H9 (cell line): ENCODE results near the gene PRMT7. TPM values are rescaled to one million over a fixed set of nuclear protein-coding genes. Genes with fewer than 3 reads are reported as not detected.

Source experiments
- DNase-seq: peaks from one replicate; pipeline ENCODE4 v3.0.0-alpha.2; 2017
- H2AFZ ChIP-seq: one replicate; pipeline ENCODE4 v1.6.1; 2013; ENCODE audit warnings: mild to moderate bottlenecking, low read length, control low read depth, moderate library complexity
- H2AK5ac ChIP-seq: 2 replicates; pipeline ENCODE4 v1.6.1; 2013; ENCODE audit warnings: low read length, control low read depth, mixed read lengths; ENCODE audit not compliant: insufficient read length
- H2BK120ac ChIP-seq: one replicate; pipeline ENCODE4 v1.6.1; 2013; ENCODE audit warnings: low read depth, mild to moderate bottlenecking, low read length, control low read depth, inconsistent platforms; ENCODE audit not compliant: poor library complexity, severe bottlenecking
- H2BK12ac ChIP-seq: 2 replicates; pipeline ENCODE4 v1.6.1; 2013; ENCODE audit warnings: low read length, control low read depth, mixed read lengths, low read depth; ENCODE audit not compliant: insufficient read length
- H2BK15ac ChIP-seq: 2 replicates; pipeline ENCODE4 v1.6.1; 2013; ENCODE audit warnings: low read depth, low read length, control low read depth
- H2BK20ac ChIP-seq: one replicate; pipeline ENCODE4 v1.6.1; 2013; ENCODE audit warnings: low read depth, mild to moderate bottlenecking, low read length, control low read depth, inconsistent platforms; ENCODE audit not compliant: poor library complexity, severe bottlenecking
- H2BK5ac ChIP-seq: 2 replicates; pipeline ENCODE4 v1.6.1; 2013; ENCODE audit warnings: low read length, control low read depth, mixed read lengths; ENCODE audit not compliant: insufficient read length
- H3K14ac ChIP-seq: 2 replicates; pipeline ENCODE4 v1.6.1; 2013; ENCODE audit warnings: low read length, control low read depth; ENCODE audit not compliant: insufficient read depth
- H3K18ac ChIP-seq: 2 replicates; pipeline ENCODE4 v1.6.1; 2013; ENCODE audit warnings: low read depth, mild to moderate bottlenecking, mixed read lengths, low read length, control low read depth; ENCODE audit not compliant: insufficient read length
- H3K23ac ChIP-seq: 2 replicates; pipeline ENCODE4 v1.6.1; 2013; ENCODE audit warnings: low read length, control low read depth, mixed read lengths, low read depth; ENCODE audit not compliant: insufficient read length
- H3K23me2 ChIP-seq: 2 replicates; pipeline ENCODE4 v1.6.1; 2013; ENCODE audit warnings: low read depth, mild to moderate bottlenecking, mixed read lengths, low read length, control low read depth; ENCODE audit not compliant: insufficient read length, poor library complexity, severe bottlenecking
- H3K27ac ChIP-seq: 2 replicates; pipeline ENCODE4 v1.5.1; 2013; ENCODE audit warnings: low read length, control low read depth, mixed read lengths, low read depth; ENCODE audit not compliant: insufficient read length
- H3K27me3 ChIP-seq: 2 replicates; pipeline ENCODE4 v1.6.1; 2013; ENCODE audit warnings: low read length, control low read depth, inconsistent platforms; ENCODE audit not compliant: insufficient read depth
- H3K4ac ChIP-seq: 2 replicates; pipeline ENCODE4 v1.6.1; 2013; ENCODE audit warnings: low read depth, mild to moderate bottlenecking, control low read depth, inconsistent platforms, low read length, moderate library complexity
- H3K4me1 ChIP-seq: 2 replicates; pipeline ENCODE4 v1.6.1; 2013; ENCODE audit warnings: low read length, control low read depth, inconsistent platforms; ENCODE audit not compliant: insufficient read depth
- H3K4me2 ChIP-seq: 2 replicates; pipeline ENCODE4 v1.6.1; 2013; ENCODE audit warnings: low read length, control low read depth, mixed read lengths; ENCODE audit not compliant: insufficient read length, insufficient read depth
- H3K56ac ChIP-seq: 2 replicates; pipeline ENCODE4 v1.6.1; 2013; ENCODE audit warnings: low read depth, mild to moderate bottlenecking, mixed read lengths, low read length, control low read depth; ENCODE audit not compliant: insufficient read length
- H3K79me1 ChIP-seq: 2 replicates; pipeline ENCODE4 v1.6.1; 2013; ENCODE audit warnings: low read depth, mild to moderate bottlenecking, moderate library complexity, low read length, control low read depth, inconsistent platforms; ENCODE audit not compliant: insufficient read depth, poor library complexity, severe bottlenecking
- H3K79me2 ChIP-seq: 2 replicates; pipeline ENCODE4 v1.6.1; 2013; ENCODE audit warnings: low read length, control low read depth, inconsistent platforms; ENCODE audit not compliant: insufficient read depth
- H3K9ac ChIP-seq: 2 replicates; pipeline ENCODE4 v1.6.1; 2013; ENCODE audit warnings: low read length, control low read depth, mixed read lengths; ENCODE audit not compliant: insufficient read length; ENCODE audit errors: extremely low read depth
- H3K9me3 ChIP-seq: one replicate; pipeline ENCODE4 v1.6.1; 2013; ENCODE audit warnings: low read depth, low read length, inconsistent platforms; ENCODE audit not compliant: control insufficient read depth
- H3T11ph ChIP-seq: one replicate; pipeline ENCODE4 v1.6.1; 2013; ENCODE audit warnings: mild to moderate bottlenecking, low read length, control low read depth, inconsistent platforms
- H4K20me1 ChIP-seq: one replicate; pipeline ENCODE4 v1.6.1; 2013; ENCODE audit not compliant: control insufficient read depth, insufficient read length, insufficient read depth
- H4K5ac ChIP-seq: 2 replicates; pipeline ENCODE4 v1.6.1; 2013; ENCODE audit warnings: low read depth, mild to moderate bottlenecking, mixed read lengths, low read length, control low read depth; ENCODE audit not compliant: insufficient read length
- H4K8ac ChIP-seq: replicated peaks from 2 replicates; pipeline ENCODE4 v1.6.1; 2013; ENCODE audit warnings: low read length, control low read depth, mixed read lengths, low read depth; ENCODE audit not compliant: insufficient read length
- H4K91ac ChIP-seq: 2 replicates; pipeline ENCODE4 v1.6.1; 2013; ENCODE audit warnings: low read depth, mild to moderate bottlenecking, moderate library complexity, mixed read lengths, low read length, control low read depth; ENCODE audit not compliant: insufficient read length
- H3K27ac Mint-ChIP-seq, 3 experiments: 2 replicates in 2 of 3; 3 replicates in 1 of 3; pipeline ENCODE4 v1.8.0; 2020 to 2021; ENCODE audit warnings: mixed read lengths in 3 of 3, mild to moderate bottlenecking in 1 of 3, moderate library complexity in 1 of 3
- H3K27me3 Mint-ChIP-seq: 2 replicates; pipeline ENCODE4 v1.8.0; 2021; ENCODE audit warnings: low read depth, mild to moderate bottlenecking, moderate library complexity, mixed read lengths
- H3K36me3 Mint-ChIP-seq, 3 experiments: 2 replicates in 2 of 3; 3 replicates in 1 of 3; pipeline ENCODE4 v1.8.0; 2020 to 2021; ENCODE audit warnings: low read depth in 3 of 3, mixed read lengths in 3 of 3; ENCODE audit not compliant: insufficient read depth in 1 of 3
- H3K4me1 Mint-ChIP-seq, 2 experiments: 2 replicates each; pipeline ENCODE4 v1.8.0; 2020; ENCODE audit warnings: mixed read lengths in 2 of 2
- H3K4me3 Mint-ChIP-seq, 2 experiments: 2 replicates in 1 of 2; 3 replicates in 1 of 2; pipeline ENCODE4 v1.8.0; 2020 to 2021; ENCODE audit warnings: mild to moderate bottlenecking in 2 of 2, mixed read lengths in 2 of 2, moderate library complexity in 1 of 2
- H3K9me3 Mint-ChIP-seq, 2 experiments: 2 replicates in 1 of 2; 3 replicates in 1 of 2; pipeline ENCODE4 v1.8.0; 2020; ENCODE audit warnings: mild to moderate bottlenecking in 2 of 2, mixed read lengths in 2 of 2, moderate library complexity in 1 of 2
- WGBS: extraction: QIAGEN DNeasy Blood & Tissue Kit; methylation state at CpG from one replicate; pipeline ENCODE4 v1.1.7; 2013; ENCODE audit warnings: missing lambda C conversion rate, low lambda C conversion rate, mixed read lengths; ENCODE audit not compliant: insufficient read length; ENCODE audit errors: extremely low coverage; 5-methylcytosine and 5-hydroxymethylcytosine counted together
- total RNA-seq: library from RNA; stranded (reverse); gene quantifications from 2 replicates; pipeline ENCODE4 v1.2.1, GENCODE V29; 2021
- TF ChIP-seq, protein P1 (sequence below): fragments of 200-600 bp; sonication (generic); conservative IDR thresholded peaks from 3 replicates; pipeline ENCODE4 v1.8.0; 2021; ENCODE audit warnings: antibody characterized with exemption, mild to moderate bottlenecking

PRMT7 gene
- total RNA-seq, 1 experiment from 2014 or later: 56.6 TPM

- H4K91ac ChIP-seq: no peak overlapping the region
- no peak overlapping the region for H3K18ac ChIP-seq
- Mint-ChIP-seq H3K9me3 (no peaks in the 10 kb centered on the region), H3K4me1 (peaks cover 4 to 8% of the 10 kb centered on the region in 2 experiments; a peak in 3 of 4 replicates), H3K36me3 (peaks cover 21 to 52% (median 21%) of the 10 kb centered on the region in 3 experiments; a peak in 6 of 7 replicates), H3K4me3 (no peak overlapping the region), H3K27ac (no peak overlapping the region), H3K27me3 (no peaks in the 10 kb centered on the region; the same call in 1 of the 2 replicates)
- H3K27me3 ChIP-seq: no peaks in the 10 kb centered on the region
- TF ChIP-seq, protein P1, sequence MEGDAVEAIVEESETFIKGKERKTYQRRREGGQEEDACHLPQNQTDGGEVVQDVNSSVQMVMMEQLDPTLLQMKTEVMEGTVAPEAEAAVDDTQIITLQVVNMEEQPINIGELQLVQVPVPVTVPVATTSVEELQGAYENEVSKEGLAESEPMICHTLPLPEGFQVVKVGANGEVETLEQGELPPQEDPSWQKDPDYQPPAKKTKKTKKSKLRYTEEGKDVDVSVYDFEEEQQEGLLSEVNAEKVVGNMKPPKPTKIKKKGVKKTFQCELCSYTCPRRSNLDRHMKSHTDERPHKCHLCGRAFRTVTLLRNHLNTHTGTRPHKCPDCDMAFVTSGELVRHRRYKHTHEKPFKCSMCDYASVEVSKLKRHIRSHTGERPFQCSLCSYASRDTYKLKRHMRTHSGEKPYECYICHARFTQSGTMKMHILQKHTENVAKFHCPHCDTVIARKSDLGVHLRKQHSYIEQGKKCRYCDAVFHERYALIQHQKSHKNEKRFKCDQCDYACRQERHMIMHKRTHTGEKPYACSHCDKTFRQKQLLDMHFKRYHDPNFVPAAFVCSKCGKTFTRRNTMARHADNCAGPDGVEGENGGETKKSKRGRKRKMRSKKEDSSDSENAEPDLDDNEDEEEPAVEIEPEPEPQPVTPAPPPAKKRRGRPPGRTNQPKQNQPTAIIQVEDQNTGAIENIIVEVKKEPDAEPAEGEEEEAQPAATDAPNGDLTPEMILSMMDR: no peak
- no peak overlapping the region for H2BK12ac ChIP-seq
- H3K4me1 ChIP-seq: no peaks in the 10 kb centered on the region
- H3K56ac ChIP-seq: no peak overlapping the region
- no peak overlapping the region for H2BK20ac ChIP-seq
- no peak overlapping the region for H2BK5ac ChIP-seq
- no peak overlapping the region for H3K4me2 ChIP-seq
- peaks cover 2% of the 10 kb centered on the region for H4K20me1 ChIP-seq
- no peaks in the 10 kb centered on the region for H3K23me2 ChIP-seq
- H3K23ac ChIP-seq: no peak overlapping the region
- peaks cover 5% of the 10 kb centered on the region for H3K9me3 ChIP-seq
- H2BK15ac ChIP-seq: no peak overlapping the region
- no peak overlapping the region for H3K4ac ChIP-seq
- H3K27ac ChIP-seq: no peak overlapping the region
- H3K79me1 ChIP-seq: no peaks in the 10 kb centered on the region
- H4K5ac ChIP-seq: no peak overlapping the region
- 0 out of 2 replicates have a peak, but pooled peaks cover 2% of the 10 kb centered on the region for H3K79me2 ChIP-seq
- H4K8ac ChIP-seq: no peak overlapping the region
- H2AFZ ChIP-seq: no peak overlapping the region
- H3T11ph ChIP-seq: no peak overlapping the region
- WGBS: no CpG with 5 or more reads among the region's 4 CpGs
- H3K9ac ChIP-seq: no peak overlapping the region
- no peak overlapping the region for H2BK120ac ChIP-seq
- no peak for DNase-seq
- no peak overlapping the region for H2AK5ac ChIP-seq
- H3K14ac ChIP-seq: no peak overlapping the region
Observed at GRCh38 chr16:68291227-68291626, 19.6 kb upstream of the PRMT7 start.
